ENCODE data around the gene TMEM192.
"Not testable (repeated sequence)": the region's sequence is repeated elsewhere in the genome, so short reads cannot be mapped to it uniquely, and the experiment has no call there.

TMEM192 gene

DNA sequence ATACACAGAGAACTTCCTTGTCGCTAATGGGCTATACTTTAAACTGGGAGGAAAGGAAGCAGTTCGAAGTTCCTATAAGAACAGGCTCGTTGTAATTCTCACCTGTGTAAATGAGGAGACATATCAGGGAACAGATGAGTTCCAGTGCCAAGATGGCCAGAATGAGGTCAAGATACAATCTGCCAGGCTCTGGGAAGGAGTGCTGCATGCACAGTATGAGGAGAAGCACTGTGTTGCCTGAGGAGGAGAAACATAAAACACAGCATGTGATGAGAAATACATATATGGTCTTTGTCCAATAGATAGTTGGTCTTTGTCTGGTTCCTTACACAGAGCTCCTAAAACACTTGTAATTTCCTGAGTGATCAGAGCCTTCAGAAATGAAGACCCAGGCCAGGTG is 24.3 kb downstream of the TMEM192 start:
- DNase-seq: no peak

DNA sequence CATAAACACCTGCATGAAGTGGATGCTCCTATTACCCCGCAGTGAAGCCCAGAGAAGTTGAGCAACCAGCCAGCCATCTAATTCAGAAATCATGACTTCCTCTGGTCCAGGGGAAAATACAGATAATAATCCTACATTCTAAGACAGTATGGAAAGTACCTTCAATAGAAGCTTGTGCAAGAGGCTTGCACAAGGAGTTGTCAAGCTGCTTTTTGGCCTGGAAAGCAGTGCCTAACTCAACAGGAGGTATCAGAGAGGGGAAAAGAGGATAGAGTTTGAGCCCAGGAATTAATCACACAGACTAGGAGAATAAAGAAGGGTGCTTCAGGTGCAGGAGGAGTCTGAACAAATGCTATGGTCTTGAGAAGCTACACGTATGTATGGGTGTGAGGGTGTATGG is 26.7 kb downstream of the TMEM192 start:
- DNase-seq: no peak

DNA sequence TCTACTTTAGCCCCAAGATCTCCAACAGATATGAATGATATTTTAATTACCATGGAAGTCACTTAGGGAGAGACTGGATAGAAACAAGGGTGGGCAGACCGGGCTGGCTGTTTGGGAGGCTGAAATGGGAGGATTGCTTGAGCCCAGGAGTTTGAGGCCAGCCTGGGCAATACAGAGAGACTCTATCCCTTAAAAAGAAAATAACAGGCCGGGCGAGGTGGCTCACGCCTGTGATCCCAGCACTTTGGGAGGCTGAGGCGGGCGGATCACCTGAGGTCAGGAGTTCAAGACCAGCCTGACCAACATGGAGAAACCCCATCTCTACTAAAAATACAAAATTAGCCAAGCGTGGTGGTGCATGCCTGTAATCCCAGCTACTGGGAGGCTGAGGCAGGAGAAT is 27.9 kb downstream of the TMEM192 start:
- DNase-seq: not testable (repeated sequence)

DNA sequence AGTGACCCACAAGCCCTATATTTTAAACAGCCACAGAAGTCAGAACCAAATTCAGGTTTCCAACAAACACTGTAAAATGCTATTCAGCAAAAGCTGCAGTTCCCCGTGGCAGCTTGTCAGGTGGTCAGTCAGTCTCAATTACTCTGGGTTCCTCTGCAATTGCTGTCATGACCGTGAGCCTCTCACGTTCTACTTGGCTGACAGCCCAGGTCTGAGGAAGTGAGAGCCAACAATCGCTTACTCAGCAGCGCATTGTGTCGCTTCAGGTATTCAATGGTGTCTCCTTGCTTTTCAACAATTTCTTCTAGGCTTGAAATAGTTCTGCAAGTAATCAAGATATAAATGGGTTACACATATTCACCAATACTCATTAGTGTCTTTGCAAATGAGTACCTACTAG is 33.2 kb downstream of the TMEM192 start:
- no peak for DNase-seq

DNA sequence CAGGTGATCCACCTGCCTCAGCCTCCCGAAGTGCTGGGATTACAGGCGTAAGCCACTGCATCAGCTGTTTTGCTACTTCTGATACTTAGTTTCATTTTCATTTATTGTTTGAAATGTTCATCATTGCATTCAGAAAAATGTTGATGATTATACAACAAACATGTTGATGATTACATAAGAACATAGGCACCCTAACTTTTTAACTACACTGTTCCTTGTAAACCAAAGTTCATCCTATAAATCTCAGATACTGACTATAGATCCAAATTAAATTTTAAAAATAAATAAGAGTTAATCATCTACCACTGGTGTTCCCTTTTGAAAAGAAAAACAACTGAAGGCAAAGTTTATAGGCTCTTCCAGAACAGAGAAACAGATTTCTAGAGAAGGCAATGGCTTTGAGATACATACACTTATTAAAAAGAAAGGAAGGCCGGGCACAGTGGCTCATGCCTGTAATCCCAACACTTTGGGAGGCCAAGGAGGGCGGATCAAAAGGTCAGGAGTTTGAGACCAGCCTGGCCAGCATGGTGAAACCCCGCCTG is 35.6 kb downstream of the TMEM192 start:
- DNase-seq: no peak

DNA sequence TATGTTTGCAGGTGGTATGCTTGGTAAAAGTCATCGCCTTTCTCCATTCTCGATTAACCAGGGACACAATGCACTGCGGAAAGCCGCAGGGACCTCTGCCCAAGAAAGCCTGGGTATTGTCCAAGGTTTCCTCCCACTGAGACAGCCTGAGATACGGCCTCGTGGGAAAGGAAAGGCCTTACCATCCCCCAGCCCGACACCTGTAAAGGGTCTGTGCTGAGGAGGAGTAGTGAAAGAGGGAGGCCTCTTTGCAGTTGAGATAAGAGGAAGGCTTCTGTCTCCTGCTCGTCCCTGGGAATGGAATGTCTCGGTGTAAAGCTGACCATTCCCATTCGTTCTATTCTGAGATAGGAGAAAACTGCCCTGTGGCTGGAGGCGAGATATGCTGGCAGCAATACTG is 39.3 kb downstream of the TMEM192 start:
- not testable (repeated sequence) for DNase-seq

DNA sequence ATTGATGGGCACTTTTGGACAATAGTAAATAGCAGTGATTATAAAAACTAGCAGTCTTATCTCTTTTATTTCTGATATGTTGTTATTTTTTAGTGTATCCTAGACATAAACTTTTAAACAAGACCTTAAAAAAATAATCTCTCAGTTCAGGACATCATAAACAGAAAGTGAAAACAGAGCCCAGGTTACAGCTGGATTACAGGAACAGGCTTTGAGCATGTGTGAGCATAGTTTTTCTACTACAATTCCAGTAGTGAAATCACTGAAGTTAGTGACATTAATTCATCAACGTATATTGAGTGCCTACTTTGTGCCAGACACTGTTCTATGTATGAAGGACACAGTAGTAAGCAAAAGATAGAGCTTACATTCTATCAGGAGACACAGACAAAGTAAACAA is 42.1 kb downstream of the TMEM192 start:
- no peak for DNase-seq

DNA sequence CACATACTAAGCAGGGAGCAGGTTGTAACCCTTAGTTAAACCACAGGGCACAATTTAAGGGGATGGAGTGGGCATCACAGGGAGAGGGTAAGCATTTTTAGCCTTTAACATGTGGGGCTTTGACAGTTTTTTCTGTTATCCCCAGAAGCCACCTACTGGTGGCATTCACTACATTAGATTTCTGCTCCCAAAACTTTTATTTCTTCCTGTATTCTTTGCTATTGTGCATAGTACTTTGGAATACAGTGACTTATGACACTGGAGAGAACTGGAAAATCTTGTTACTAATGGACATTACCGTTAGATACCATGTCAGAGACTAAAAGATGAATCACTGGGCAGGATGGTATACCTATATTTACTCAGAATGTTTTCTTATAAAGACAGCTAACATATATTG is 51.7 kb downstream of the TMEM192 start:
- DNase-seq: no peak

DNA sequence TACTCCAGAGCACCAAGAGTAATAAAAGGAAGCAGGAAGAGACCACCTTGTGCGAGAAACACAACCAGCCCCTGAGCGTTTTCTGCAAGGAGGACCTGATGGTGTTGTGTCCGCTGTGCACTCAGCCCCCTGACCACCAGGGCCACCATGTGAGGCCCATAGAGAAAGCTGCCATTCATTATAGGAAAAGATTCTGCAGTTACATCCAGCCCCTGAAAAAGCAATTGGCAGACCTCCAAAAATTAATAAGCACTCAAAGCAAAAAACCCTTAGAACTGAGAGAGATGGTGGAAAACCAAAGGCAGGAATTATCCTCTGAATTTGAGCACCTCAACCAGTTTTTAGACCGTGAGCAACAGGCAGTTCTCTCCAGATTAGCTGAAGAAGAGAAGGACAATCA is 53.3 kb downstream of the TMEM192 start:
- DNase-seq: no peak

DNA sequence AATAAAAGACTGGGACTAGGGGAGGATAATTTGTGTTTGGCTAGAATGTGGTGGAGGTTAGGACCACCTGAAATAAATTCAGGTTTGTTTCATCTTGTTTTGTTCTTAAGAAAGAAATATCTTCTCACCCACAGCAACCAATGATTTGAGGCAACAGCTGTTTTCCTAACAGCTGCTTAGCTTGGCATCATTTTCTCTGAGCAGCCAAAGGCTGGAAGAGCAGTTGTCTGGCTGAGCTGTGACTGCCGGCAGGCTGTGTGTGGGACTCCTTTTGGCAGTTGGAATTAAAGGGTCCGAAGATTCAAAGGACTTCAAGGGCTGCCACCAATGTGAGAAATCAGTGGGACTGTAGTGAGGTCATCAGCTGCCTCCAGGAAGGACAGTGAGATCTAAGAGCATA is 54.0 kb downstream of the TMEM192 start:
- no peak for DNase-seq

DNA sequence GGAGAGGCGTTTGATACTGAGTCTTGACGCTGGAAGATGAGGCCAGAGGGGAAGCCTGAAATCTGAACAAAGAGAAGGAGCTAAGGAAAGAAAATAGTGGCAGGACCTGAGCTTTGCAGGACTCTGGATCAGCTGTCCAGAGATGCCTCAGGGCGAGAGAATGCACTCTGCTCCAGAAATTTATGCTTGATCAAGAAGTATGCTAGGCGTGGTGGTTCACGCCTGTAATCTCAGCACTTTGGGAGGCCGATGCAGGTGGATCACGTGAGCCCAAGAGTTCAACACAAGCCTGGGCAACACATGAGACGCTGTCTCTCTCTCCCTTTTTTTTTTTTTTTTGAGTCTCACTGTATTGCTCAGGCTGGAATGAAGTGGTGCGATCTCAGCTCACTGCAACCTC is 57.1 kb downstream of the TMEM192 start:
- no peak for DNase-seq

DNA sequence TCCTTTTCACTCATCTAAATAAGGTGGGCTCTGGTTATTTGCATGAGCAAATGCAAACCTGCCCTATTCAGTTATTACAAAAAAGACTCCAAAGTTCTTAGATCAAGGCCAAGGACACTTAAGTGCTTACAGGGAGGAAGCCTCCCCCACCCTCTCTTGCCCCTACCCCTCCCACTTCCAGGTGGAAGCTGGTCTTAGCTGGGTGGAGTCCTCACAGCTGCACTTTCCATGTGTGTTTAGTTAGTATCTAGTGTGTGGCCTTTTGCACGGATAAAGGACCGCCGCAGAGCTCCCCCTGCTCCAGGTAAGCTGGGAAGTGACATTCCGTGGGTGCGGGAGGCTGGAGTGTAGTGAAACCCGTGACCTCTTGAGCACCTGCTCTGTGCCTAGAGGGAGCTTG is 59.0 kb downstream of the TMEM192 start, which contains the start of gene TRIM75:
Gene TRIM75, plus strand, starts transcription at position 222 of the 400 bp plus-strand sequence. CDS start 5,282 bp downstream, outside the sequence.
- no peak for DNase-seq

DNA sequence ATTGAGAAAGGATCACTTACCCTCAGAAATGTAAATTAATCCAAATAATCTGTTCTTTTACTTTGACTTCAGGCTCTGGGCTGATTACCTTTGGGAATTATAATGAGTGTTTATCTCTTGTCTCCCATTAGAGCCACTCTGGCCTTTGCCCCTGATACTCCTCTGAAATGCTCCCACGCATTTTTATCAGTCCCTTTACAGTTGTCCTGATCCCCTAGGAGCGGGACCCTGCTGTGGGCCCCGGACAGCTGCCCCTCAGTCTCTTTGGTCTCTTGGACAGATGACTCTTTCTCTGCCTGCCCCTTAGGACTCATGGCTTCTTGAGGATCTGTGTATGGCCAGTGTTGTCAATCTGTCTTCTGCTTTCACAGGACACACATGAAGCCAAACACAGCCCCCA is 60.0 kb downstream of the TMEM192 start:
- DNase-seq: no peak

DNA sequence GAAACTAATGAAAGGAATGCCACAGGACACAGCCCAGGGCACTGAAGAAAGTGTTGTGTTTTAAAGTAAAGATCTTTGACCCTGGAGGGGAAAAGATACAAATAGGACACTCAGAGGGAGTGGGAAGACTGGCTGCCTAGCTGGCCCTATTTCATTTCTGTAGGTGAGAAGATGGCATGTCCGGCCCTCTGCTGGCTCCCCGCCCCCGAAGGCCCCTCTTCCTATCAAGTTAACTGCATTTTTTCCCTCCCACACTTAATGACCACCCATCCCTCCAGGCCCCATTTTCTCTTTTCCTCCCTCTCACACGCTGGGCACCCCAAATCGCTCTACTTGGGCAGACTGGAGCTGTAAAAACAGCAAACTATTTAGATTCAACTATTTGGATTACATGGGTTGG is 64.5 kb downstream of the TMEM192 start:
- no peak for DNase-seq

DNA sequence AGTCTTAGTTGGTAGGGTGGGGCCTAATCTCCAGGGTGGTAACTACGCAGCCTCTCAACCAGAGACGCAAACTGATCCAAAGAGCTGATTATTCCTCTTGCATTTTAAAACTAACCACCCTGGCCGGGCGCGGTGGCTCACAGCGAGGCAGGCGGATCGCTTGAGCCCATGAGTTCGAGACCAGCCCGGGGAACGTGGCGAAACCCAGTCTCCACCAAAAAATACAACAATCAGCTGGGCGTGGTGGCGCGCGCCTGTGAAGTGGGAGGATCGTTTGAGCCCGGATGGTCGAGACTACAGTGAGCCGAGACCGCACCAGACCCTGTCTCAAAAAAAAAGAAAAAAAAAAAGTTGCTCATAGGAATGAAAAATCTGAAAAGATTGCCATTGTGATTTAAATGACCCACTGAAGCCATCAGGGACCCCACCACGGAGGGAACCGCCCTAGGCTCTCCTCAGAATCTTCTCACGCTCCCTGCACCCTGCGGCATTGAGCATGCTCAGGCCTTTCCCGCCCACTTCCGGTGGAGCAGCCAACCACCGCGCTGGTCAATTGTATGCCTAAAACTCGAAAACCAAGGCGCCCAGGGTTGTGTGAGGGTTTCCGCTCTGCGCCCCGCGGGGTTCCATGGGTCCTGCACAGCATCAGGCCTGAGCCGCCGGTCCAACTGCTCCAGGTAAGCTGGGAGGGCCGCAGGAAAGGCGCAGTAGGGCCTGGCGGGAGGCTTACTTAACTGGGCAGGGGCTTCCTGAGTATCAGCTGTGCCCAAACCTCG is 81.0 kb downstream of the TMEM192 start, which contains the start of gene TRIM60:
Gene TRIM60, plus strand, starts transcription at position 564 of the 776 bp plus-strand sequence. CDS start 8,074 bp downstream, outside the sequence.
- no peak for DNase-seq

DNA sequence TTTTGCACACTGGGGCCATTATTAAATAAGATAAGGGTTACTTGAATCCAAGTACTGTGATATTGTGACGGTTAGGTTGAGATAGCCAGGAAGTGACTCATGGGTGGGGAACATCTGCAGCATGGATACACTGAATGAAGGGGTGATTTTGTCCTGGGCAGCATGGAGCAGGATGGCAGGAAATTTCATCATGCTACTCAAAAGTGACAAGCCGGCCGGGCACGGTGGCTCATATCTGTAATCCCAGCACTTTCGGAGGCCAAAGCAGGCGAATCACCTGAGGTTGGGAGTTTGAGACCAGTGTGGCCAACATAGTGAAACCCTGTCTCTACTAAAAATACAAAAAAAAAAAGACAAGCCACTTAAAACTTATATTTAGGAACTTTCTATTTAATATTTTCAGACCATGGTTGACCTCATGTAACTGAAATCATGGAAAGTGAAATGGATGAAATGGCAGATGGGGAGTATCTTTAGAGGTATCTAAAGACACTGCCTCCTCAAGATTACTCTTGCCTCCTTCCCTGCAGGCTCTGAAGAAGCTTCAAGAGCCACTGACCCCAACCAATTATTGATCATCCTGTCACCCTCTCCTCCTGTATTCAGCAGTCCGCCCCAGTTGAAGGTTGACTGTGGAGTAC is 84.8 kb downstream of the TMEM192 start:
- DNase-seq: no peak

DNA sequence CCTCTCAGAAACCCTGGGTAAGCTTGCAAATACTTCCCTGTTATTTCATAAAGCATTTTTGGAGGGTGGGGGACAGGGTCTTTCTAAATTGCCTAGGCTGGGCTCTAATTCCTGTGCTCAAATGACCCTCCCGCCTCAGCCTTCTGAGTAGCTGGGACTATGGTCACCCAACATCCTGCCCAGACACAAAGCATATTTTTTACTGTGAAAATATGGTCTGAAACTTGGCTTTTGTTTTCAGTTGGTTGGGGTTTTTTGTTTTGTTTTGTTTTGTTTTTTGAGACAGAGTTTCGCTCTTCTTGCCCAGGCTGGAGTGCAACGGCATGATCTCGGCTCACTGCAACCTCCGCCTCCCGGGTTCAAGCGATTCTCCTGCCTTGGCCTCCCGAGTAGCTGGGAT is 86.9 kb downstream of the TMEM192 start:
- not testable (repeated sequence) for DNase-seq

Data from activated effector memory CD4-positive, alpha-beta T cell treated with anti-CD3 and anti-CD28 coated beads, Interleukin-2, amount 50 U/mL, for 16 hours (primary cell).